Hematopoietic multipotent progenitor cell treated with erythropoietin and hydrocortisone succinate and interleukin-3 and kit ligand, for 15 days (in vitro differentiated cells): ENCODE results near the gene GDF11.

Experiments used
- DNase-seq: peaks from one replicate; pipeline ENCODE4 v3.0.0-alpha.2; 2015; ENCODE audit warnings: low spot score

GDF11 gene

GRCh38 chr12:55723516-55724225 lies 19.3 kb upstream of the GDF11 start:
- no peak for DNase-seq

DNA sequence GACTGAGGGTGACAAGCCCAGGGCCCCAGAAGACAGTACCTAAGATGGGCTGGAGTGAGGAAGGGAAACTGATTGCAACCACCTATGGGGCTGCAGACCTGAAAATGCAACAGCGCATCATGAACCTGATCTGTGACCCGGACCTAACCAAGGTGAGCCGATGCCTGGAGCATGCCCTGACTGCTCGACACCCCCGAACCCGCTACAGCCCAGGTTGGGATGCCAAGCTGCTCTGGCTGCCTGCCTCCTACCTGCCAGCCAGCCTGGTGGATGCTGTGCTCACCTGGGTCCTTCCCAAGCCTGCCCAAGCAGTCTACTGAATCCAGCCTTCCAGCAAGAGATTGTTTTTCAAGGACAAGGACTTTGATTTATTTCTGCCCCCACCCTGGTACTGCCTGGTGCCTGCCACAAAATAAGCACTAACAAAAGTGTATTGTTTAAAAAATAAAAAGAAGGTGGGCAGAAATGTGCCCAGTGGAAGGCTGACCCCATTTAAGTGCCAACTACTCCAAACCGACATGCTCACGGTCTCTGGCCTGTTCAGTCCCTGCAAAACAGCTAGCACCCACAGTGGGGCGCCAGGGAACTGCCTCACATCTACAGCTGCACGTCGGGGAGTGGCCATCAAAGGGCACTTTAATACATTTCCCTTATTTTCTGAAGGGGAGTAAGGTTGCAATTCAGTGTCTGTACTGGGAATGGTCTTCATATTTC lies 18.5 kb upstream of the GDF11 start:
- DNase-seq, result peak; percentile 51

GRCh38 chr12:55724940-55725309 lies 18.0 kb upstream of the GDF11 start:
- no peak for DNase-seq

DNA sequence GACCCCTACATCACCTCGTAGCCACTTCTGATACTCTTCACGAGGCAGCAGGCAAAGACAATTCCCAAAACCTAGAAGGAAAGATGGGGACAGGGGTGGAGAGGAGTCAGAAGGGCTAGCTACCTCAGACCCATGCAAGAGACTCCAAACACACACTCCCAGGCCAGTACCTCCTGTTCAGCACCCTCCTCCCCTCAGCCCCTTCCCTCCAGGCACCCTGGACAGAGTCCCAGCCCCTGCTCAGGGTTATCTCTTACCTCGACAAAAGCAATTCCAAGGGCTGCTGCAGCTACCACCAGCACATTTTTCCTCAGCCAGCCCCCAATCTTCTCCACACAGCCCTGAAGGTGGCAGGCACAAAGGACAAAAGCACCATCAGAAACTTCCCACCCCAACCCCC lies 17.4 kb upstream of the GDF11 start:
- DNase-seq, result no peak

- no peak for DNase-seq
Measured at GRCh38 chr12:55726971-55727370, 16.0 kb upstream of the GDF11 start.

DNA sequence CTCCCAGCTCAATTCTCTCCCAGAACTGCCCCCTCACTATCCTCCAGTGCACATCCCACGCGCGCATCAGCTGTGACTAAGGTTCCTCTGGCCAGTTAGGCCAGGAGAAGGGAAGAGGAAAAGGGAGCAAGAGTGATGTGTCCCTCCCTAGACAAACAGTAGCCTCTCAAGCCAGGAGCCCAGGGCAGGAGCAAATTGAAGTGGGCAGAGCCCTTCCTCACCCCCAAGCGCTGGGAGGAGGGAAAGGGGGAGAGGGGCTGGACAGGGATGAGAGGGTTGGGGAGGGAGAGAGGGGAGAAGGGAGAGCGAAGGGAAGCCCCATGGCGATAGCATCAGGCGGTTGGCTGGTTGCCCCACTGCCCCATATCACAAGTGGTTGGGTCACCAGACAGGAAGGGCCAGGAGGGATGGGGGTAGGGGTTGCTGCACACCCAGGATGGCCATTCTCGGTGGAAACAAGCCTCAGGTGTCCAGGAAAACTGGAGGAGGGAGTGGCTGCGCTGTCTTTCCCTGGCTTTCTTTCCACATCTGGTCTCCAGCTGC lies 15.2 kb upstream of the GDF11 start:
- DNase-seq, result no peak

GRCh38 chr12:55728186-55728938 lies 14.6 kb upstream of the GDF11 start:
- no peak for DNase-seq

DNA sequence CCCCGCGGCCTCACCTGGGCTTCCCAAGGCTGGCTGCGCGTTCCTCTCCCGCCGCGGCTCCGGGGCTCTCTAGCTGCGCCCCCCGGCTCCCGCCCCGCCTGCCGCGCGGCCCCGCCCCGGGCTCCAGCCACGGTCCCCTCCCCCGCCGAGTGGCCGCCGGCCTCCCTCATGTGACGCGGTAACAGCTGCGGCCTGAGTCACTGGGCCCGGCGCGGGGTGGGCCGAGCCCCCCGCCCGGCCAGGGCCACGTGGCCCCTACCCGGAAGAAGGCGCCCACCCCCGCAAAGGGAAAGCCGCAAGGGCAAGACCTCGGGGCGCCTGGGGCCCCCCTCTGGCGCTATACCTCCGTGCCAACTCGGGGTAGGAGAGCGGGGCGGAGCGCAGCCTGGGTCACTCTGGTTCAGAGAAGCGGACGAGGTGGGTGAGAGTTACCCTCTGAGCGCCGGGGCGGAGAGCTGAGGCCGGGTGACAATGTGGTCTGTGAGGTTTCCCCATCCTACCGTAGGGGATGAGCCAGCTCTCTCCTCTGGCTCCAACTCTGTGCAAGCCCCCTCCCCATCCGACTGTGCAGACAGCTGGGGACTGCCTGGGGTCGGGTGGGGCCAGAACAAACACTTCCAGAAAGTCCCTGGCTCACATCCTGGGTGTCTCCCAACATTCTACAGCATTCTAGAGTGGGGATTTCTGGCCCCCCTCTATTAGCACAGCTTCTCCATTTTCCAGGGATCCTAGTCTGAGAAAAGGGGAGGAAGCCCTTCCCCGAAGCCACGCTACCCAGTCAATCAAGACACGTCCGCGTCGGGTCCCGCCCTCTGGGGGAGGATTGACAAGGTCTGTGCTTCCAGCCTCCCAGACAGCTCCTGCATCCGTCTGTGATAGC lies 13.7 kb upstream of the GDF11 start, which contains the start of gene CD63:
CD63 (minus strand) TSS at position 71 of the 880 bp plus-strand sequence. CDS start 668 bp downstream, outside the sequence.
- DNase-seq, result peak; percentile 31

- no peak for DNase-seq
Measured at GRCh38 chr12:55729819-55730818, 12.8 kb upstream of the GDF11 start.

- no peak for DNase-seq
Measured at GRCh38 chr12:55732288-55732687, 10.6 kb upstream of the GDF11 start.

GRCh38 chr12:55733021-55733555 lies 9.8 kb upstream of the GDF11 start:
- DNase-seq, result no peak

- peak; percentile 29 for DNase-seq
Measured at GRCh38 chr12:55733858-55734257, 9.1 kb upstream of the GDF11 start.

DNA sequence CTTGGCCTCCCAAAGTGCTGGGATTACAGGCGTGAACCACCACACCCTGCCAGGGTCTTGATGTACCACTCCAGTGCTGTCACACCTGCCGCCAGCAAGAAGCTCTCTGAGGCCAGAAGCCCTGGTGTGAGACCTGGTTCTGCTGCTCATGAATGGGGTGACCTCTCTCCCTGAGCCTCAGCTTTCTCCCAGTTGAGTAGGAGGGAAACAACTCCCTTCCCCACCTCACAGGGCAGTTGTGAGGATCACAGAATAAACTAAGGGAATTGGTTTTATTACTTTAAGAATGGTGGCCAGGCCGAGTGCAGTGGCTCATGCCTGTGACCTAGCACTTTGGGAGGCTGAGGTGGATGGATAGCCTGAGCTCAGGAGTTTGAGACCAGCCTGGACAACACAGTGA lies 8.3 kb upstream of the GDF11 start:
- DNase-seq, result no peak

- DNase-seq, result no peak
Measured at GRCh38 chr12:55736076-55736475, 6.8 kb upstream of the GDF11 start.

- peak; percentile 47 for DNase-seq
Measured at GRCh38 chr12:55736780-55737580, 5.9 kb upstream of the GDF11 start.

DNA sequence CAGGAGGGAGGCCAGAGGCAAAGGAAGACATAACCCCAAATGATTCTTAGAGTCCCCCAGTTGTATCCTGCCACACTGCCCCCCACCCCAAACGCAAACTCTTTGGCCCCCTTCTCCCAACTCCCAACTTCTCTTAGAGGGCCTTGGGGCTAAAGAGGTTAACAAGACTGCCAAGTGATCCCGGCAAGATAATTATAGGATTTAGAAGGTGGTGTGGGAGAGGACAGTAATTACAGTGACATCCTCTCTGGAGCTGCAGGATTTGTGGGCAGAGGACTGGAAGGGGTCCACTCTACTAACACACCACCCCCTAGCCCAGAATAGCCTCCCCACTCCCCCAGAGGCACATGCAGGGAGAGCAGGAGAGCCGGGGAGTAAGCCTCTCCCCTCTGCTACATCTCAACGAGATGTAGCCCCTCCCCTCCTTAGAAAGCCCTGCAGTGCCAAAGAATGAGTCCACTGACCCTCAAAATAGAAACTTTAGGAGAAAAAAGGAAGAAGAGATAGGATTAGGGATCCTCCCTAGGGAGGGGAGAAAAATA lies 5.3 kb upstream of the GDF11 start:
- no peak for DNase-seq

DNA sequence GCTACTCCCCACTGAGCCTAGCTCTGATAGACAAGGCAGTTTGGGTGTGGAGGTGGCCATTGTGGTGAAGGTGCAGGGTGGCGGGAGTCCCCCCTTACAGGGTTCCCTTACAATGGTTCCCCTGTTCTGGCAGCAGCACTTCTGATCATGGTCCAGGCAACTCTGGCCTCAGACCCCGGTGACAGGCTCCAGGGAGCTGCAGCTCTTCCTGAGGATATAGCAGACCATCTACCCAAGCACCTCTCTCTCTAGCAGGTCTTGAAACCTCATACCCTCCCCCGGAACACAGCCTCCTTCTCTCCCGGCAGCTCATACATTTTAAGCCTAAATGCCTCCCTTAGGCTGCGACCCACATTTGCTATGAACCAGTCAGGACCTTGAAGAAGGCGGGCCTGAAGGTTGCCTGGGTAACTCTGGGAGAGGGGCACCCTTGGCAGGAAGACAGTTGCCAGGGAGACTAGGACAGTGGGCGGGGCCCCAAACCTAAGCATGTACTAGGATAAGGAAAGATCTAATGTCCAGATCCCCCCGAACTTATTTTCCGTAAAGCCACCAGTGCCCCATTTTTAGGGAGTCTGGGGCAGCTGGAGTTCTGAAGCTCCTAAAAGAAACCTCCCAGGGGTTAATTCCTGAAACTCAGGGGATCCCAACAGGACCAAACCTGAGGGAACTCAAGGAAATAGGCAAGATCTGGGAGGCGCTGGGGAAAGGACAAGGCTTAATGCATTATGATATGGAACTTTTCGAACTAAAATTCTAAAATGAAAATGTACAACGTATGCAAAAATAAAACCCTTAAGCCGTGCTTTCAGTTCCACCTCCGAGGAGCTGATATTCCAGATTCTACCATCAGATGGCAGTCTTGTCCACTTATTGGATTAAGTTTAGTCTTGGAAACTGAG lies 4.5 kb upstream of the GDF11 start:
- DNase-seq, result peak; percentile 87

GRCh38 chr12:55739025-55739378 lies 3.9 kb upstream of the GDF11 start:
- no peak for DNase-seq
